Measurements from ENCODE around the gene ZNF451. TPM values are rescaled to one million over a fixed set of nuclear protein-coding genes. Genes with fewer than 3 reads are reported as not detected.

ZNF451 gene
- total and polyA plus RNA-seq, 2 donors (not counting 1 experiment from before 2014, with no cell fraction given), result 25.9 to 86.3 TPM

DNA sequence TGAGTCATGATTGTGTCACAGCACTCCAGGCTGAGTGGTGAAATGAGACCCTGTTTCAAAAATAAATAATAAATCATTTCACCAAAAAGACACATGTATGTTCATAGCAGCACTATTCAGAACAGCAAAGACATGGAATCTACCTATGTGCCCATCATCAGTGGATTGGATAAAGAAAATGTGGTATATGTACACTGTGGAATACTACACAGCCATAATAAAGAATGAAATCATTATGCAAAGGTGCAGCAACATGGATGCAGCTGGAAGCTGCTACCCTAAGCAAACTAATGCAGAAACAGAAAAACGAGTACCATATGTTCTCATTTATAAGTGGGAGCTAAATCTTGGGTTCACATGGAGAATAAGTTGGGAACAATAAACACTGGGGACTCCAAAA lies 33.1 kb downstream of the ZNF451 start:
- peaks cover 19% of the 10 kb centered on the region for H4K20me1 ChIP-seq (ENCODE audit: control insufficient read depth, insufficient read depth, low read length, poor library complexity, severe bottlenecking)
- Mint-ChIP-seq H3K4me1 (peaks cover 23% of the 10 kb centered on the region), H3K4me3 (no peak overlapping the region), H3K27me3 (no peaks in the 10 kb centered on the region), H3K9me3 (ENCODE audit: insufficient read depth) (no peaks in the 10 kb centered on the region), H3K27ac (no peak overlapping the region)
- H3K4me2 ChIP-seq (replicated peaks; ENCODE audit: low read depth, low read length, poor library complexity, severe bottlenecking), result no peak overlapping the region
- ChIA-PET CTCF (no interaction called here), POLR2A (no interaction called here)
- DNase-seq, result no peak
- no peak overlapping the region for H3K27ac ChIP-seq (ENCODE audit: low read length in 2 of 2)
- no peaks in the 10 kb centered on the region for H3K27me3 ChIP-seq (replicated peaks in 1 of 4; ENCODE audit: control extremely low read depth in 1 of 4, control insufficient read depth in 3 of 4, insufficient read depth in 4 of 4, low read length in 3 of 4)
- no peak overlapping the region for H3K9ac ChIP-seq (ENCODE audit: low read length)
- H3K9me3 ChIP-seq (ENCODE audit: control extremely low read depth in 1 of 3, control insufficient read depth in 2 of 3, insufficient read depth in 1 of 3, low read length in 2 of 3), result peaks cover 0 to 3% (median 0%) of the 10 kb centered on the region in 3 donors
- intact Hi-C loops (cut with micrococcal nuclease), result no loop called here
- H3K79me2 ChIP-seq (ENCODE audit: control insufficient read depth, insufficient read depth, low read length), result peaks cover 23% of the 10 kb centered on the region
- H3K4me1 ChIP-seq (ENCODE audit: control insufficient read depth in 2 of 2, insufficient read depth in 2 of 2, low read length in 2 of 2), result no peaks in the 10 kb centered on the region
- WGBS (ENCODE audit: insufficient coverage), result no CpG with 5 or more reads among the region's 1 CpG
- no peak for ATAC-seq (ENCODE audit: low read depth)
- TF ChIP-seq, protein P1, sequence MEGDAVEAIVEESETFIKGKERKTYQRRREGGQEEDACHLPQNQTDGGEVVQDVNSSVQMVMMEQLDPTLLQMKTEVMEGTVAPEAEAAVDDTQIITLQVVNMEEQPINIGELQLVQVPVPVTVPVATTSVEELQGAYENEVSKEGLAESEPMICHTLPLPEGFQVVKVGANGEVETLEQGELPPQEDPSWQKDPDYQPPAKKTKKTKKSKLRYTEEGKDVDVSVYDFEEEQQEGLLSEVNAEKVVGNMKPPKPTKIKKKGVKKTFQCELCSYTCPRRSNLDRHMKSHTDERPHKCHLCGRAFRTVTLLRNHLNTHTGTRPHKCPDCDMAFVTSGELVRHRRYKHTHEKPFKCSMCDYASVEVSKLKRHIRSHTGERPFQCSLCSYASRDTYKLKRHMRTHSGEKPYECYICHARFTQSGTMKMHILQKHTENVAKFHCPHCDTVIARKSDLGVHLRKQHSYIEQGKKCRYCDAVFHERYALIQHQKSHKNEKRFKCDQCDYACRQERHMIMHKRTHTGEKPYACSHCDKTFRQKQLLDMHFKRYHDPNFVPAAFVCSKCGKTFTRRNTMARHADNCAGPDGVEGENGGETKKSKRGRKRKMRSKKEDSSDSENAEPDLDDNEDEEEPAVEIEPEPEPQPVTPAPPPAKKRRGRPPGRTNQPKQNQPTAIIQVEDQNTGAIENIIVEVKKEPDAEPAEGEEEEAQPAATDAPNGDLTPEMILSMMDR (IDR thresholded peaks at IDR 0.05), result no peak
- no peak for TF ChIP-seq EZH2 (IDR thresholded peaks at IDR 0.05; ENCODE audit: borderline replicate concordance, insufficient read depth, low read depth, low read length, poor library complexity, severe bottlenecking)
- H3K4me3 ChIP-seq (ENCODE audit: control extremely low read depth in 1 of 5, extremely low read depth in 1 of 5, insufficient read depth in 1 of 5, low read depth in 2 of 5, low read length in 4 of 5), result no peak overlapping the region
- H3K36me3 ChIP-seq (replicated peaks in 1 of 2; ENCODE audit: control extremely low read depth in 1 of 2, control insufficient read depth in 1 of 2, extremely low read depth in 1 of 2, insufficient read depth in 2 of 2, low read length in 1 of 2), result peaks cover 0 to 7% of the 10 kb centered on the region in 2 experiments
- H2AFZ ChIP-seq (ENCODE audit: insufficient read depth, low read depth, low read length, poor library complexity, severe bottlenecking), result no peak overlapping the region

DNA sequence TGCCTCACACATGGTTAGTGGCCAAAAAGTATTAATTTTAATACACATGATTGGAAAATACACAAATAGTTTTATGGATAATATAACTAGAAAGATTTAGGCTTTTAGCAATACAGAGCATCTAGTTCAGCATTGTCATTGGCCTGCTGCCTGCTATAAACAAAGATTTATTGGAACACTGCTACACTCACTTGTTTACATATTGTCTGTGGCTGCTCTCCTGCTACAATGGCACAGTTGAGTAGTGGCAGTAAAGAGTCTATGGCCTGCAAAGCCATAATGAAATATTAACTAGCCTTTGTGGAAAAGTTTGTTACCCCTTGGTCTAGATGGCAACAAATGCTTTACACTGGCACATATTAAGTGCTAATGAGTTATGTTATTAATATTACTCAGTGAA lies 37.8 kb downstream of the ZNF451 start:
- H3K4me1 ChIP-seq (ENCODE audit: control insufficient read depth in 2 of 2, insufficient read depth in 2 of 2, low read length in 2 of 2), result no peaks in the 10 kb centered on the region
- no peak overlapping the region for H3K4me2 ChIP-seq (replicated peaks; ENCODE audit: low read depth, low read length, poor library complexity, severe bottlenecking)
- peaks cover 5% of the 10 kb centered on the region for H3K79me2 ChIP-seq (ENCODE audit: control insufficient read depth, insufficient read depth, low read length)
- peaks cover 12% of the 10 kb centered on the region for H3K4me1 Mint-ChIP-seq
- DNase-seq (no peak), ATAC-seq (ENCODE audit: low read depth) (no peak)
- H3K4me3 Mint-ChIP-seq, result no peak overlapping the region
- POLR2A ChIA-PET, result no interaction called here
- no peak overlapping the region for H3K27ac ChIP-seq (ENCODE audit: low read length in 2 of 2)
- H2AFZ ChIP-seq (ENCODE audit: insufficient read depth, low read depth, low read length, poor library complexity, severe bottlenecking), result no peak overlapping the region
- no peaks in the 10 kb centered on the region for H3K9me3 ChIP-seq (ENCODE audit: control extremely low read depth in 1 of 3, control insufficient read depth in 2 of 3, insufficient read depth in 1 of 3, low read length in 2 of 3)
- intact Hi-C loops (cut with micrococcal nuclease), result no loop called here
- TF ChIP-seq, protein P1 (IDR thresholded peaks at IDR 0.05), result no peak
- no peak for TF ChIP-seq EZH2 (IDR thresholded peaks at IDR 0.05; ENCODE audit: borderline replicate concordance, insufficient read depth, low read depth, low read length, poor library complexity, severe bottlenecking)
- H4K20me1 ChIP-seq (ENCODE audit: control insufficient read depth, insufficient read depth, low read length, poor library complexity, severe bottlenecking), result peaks cover 10% of the 10 kb centered on the region
- H3K27ac Mint-ChIP-seq, result no peak overlapping the region
- H3K36me3 ChIP-seq (replicated peaks in 1 of 2; ENCODE audit: control extremely low read depth in 1 of 2, control insufficient read depth in 1 of 2, extremely low read depth in 1 of 2, insufficient read depth in 2 of 2, low read length in 1 of 2), result peaks cover 7 to 11% of the 10 kb centered on the region in 2 experiments
- no peak overlapping the region for H3K4me3 ChIP-seq (ENCODE audit: control extremely low read depth in 1 of 5, extremely low read depth in 1 of 5, insufficient read depth in 1 of 5, low read depth in 2 of 5, low read length in 4 of 5)
- H3K27me3 Mint-ChIP-seq, result no peaks in the 10 kb centered on the region
- CTCF ChIA-PET, result no interaction called here
- H3K27me3 ChIP-seq (replicated peaks in 1 of 4; ENCODE audit: control extremely low read depth in 1 of 4, control insufficient read depth in 3 of 4, insufficient read depth in 4 of 4, low read length in 3 of 4), result no peaks in the 10 kb centered on the region
- H3K9me3 Mint-ChIP-seq (ENCODE audit: insufficient read depth), result no peaks in the 10 kb centered on the region
- H3K9ac ChIP-seq (ENCODE audit: low read length), result no peak overlapping the region

Data from B cell (primary cell).